Fibroblast of skin of right biceps (primary cell): Measurements from ENCODE around the gene ZNF287.

Experiments
- DNase-seq: peaks from one replicate; pipeline ENCODE4 v3.0.0-alpha.2; 2013

ZNF287 gene

DNA sequence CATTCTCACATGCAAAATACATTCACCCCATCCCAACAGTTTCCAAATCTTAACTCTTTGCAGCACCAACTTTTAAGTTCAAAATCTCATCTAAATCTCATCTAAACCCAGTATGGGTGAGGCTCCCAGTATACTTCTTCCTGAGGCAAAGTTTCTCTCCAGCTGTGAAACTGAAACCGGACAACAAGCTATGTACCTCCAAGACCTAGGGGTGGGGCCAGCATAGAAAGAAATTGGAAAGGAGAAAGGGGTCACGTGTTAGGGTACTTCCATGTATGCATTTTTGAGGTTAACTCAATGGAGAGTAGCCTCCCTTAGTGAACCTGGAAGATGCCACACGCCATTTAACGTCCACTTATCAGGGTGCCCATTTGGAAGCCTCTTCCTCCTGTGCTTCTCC is 53.1 kb downstream of the ZNF287 start:
- no peak for DNase-seq

DNA sequence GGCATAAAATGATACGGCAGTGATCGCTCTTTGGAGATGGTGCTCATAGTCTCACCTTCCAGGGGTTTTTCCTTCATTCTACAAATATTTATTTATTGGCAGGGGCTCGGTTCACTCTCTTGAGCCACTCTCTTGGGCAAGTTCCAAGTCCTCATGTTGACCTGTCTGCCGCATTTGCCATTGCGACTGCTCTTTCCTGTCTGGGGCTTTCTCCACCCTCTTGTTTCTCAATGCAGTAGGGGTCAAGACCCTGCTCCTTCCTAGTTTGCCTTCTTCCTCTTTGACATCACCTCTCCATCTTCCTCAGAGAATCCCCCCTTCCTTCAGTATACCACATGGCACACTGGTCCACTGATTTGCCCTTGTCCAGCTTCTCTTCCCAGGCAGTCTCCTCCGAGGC is 55.1 kb downstream of the ZNF287 start:
- DNase-seq = no peak

DNA sequence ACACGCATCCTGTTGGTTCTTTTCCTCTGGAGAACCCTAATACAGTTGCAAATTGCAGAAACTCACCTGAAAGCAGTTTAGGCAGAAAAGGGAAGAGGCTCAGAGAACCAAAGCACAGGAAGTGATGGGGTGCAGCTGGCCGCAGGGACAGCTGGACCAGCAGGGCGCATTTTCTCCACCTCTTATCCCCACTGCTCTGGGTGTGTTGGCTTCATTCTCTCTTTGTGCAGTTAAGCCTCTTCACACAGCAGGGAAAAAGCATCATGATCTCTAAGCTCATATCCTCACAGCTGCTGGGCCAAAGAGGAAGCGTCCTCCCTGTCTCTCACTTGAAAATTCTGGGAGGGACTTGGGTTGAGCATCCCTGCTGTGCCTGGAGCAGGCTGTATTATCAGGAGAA is 57.0 kb downstream of the ZNF287 start:
- DNase-seq = no peak

DNA sequence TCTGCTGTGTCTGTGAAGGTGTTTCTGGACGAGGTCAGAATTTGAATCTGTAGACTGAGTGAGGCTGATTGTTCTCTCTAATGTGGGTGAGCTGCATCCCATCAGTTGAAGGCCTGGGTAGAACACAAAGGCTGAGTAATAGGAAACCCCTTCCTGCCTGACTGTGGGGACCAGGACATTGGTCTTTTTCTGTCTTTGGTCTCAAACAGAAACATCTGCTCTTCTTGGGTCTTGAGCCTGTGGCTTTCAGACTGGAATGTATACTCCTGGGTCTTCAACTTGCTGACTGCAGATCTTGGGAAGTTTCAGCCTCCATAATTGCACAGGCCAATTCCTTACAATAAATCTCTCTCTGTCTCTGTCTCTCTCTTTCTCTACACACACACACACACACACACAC is 57.4 kb downstream of the ZNF287 start:
- no peak for DNase-seq

DNA sequence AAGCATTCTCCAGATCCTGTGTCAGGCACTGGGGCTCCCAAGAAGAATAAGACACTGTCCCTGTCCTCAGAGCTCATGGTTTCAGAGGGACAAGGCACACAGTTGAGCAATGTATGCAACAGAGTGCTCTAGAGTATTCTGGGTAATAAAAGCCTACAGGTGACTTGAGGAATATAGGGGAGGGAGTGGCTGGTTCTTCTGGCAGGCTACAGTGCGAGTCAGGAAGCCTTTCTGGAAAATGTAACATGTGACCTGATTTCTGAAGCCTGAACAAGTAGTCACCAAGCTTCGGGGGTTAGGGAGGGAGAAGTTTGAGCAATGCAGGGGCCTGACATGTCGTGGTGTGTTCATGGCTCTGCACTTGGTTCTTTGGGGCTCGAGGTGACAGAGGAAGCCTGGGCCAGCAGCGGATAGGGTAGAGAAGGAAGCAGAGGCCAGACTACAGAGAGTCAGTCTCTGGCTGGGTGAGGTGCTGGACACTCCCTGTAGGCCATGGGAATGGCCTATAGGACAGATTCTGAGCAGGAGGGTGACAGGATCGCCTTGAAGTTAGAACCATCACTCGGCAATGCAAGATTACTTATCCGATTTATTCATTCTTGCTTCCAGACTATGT is 61.0 kb downstream of the ZNF287 start:
- DNase-seq = no peak

DNA sequence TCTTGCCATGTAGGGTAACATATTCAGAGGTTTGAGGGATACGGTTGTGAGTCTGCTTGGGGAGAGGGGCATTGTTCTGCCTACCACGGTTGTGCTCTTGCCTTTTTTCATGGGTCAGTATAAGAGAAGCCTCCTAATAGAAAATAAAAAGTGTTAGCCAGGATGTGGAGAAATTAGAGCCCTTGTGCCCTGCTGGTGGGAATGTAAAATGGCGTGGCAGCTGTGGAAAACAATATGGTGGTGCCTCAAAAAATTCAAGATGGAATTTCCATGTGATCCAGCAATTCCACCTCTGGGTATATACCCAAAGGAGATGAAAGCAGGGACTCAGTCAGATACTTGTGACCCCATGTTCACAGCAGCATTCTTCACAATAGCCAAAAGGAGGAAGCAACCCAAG is 62.8 kb downstream of the ZNF287 start:
- DNase-seq = no peak

DNA sequence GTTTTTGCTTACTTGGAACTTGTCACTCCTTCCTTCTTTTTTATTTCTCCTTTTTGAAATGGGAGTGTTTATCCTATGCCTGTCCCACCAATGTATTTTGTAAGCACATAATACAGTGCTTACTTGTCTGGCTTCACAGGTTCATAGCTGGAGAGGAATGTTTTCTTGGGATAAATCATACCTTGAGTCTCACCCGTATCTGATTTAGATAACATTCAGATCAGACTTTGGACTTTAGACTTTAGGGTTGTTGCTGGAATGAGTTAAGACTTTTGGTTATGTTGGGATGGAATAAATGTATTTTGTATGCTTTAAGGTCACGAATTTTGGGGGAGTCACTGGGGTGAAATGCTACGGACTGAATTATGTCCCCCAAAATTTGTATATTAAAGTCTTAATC is 64.0 kb downstream of the ZNF287 start:
- no peak for DNase-seq
